ENCODE measurements around the gene SLC24A3.

SLC24A3 gene

DNA sequence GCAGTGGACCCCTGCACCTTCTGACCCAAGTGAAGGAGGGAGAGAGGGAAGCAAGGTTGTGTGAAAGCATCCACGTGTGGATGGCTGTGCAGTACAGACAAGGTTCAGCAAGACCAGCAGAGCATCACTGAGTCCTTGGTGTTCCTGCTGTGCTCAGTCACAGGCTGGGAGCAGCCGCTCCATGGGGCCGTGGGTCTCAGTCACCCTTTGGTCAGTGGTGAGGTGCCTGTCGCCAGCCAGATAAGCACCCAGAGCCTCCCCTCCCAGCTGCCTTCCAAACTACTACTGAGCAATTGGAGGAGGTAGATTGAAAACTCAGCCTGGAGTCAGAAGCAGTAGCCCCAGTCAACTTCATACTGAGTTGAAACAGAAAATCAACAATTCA lies 218.9 kb downstream of the SLC24A3 start:
- DNase-seq = no peak

- no peak for DNase-seq
These were observed 219.5 kb downstream of the SLC24A3 start for GRCh38 chr20:19431906-19432305.

- DNase-seq = no peak
These were observed 221.2 kb downstream of the SLC24A3 start for GRCh38 chr20:19433371-19434350.

DNA sequence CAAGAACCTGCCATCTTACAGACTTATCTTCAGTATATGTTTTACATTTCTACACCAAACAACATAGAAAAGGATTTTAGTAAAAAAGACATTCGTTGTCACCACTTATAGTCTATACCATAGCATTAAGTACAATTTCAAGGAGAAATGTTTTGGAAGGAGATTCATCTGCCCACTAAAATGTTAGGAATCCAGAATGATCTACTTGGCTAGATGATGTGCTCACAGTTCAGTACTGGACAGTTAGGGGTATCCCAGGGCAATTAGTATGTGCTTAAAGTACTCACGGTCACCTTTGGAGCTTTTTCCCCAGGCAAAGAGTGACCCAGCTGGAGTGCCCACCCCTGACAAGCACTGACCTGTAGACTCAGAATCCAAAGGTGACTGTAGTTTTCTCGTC lies 222.9 kb downstream of the SLC24A3 start:
- no peak for DNase-seq

GRCh38 chr20:19435821-19436220 lies 223.4 kb downstream of the SLC24A3 start:
- DNase-seq = no peak

DNA sequence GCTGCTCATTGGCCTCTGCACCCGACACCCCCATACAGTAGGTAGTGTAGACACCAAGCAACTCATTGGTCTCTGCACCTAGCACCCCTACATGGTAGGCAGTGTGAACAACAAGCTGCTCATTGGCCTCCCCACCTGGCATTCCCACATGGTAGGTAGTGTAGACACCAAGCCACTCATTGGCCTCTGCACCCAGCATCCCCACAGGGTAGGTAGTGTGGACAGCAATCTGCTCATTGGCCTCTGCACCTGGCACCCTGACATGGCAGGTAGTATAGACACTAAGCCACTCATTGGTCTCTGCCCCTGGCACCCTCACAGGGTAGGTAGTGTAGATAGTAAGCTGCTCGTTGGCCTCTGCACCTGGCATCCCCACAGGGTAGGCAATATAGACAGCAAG lies 226.0 kb downstream of the SLC24A3 start:
- no peak for DNase-seq

DNA sequence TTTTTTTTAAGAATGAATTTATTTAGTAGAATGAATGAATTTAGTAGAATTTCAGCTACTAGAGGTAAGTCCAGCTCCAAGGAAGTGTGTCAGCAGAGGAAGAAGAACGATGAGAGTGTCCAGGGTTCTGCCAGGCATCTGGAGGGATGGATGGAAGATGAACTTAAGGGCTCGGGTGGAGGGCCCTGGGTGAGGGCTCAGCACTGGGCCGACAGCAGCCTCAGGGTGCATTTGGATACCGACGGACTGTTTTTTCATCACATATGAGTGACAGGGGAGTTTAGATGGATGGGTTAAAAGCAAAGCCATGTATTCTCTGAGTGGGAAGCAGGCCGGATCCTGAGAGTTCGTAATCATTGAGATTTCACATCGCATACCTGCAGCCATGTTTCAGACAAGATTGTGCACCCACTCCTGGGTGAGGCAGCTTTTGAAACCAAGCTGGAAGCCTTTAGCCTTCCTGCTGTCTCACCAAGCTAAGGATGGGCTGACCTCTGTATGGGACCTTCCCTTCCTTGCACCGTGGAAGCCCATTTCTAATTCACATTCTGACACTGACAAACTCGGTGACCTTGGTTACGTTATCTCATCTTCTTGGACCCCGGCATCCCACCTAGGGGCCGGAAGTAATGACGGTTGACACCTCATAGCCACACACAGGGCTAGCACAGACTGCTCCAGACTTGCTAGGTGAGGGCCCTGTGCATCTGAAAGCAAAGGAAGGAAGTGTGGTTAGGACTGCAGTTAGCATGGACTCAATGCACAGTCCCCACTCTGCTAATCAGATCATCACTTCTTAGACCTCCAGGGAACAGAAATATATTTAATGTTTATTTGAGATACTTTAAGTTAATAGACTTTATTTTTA lies 228.5 kb downstream of the SLC24A3 start:
- DNase-seq = no peak

DNA sequence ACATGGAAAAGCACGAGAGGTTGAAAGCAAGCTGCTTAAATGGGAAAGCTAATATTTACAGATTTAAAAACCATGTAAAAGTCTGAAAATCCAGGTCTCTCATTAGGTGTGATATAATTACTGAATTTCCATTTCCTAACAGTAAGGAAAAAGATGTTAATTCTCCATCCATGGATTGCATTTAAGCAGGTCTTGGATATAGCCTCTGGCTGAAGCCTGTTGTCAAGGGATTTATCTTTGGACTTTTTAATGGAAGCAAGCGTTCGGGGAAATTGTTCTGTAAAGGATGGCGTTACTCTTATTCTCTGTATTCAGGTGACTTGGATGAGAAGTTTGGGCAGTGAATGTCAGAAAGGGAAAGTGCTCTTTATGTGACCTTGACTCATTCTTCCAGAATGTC lies 233.8 kb downstream of the SLC24A3 start:
- no peak for DNase-seq

- no peak for DNase-seq
These were observed 236.2 kb downstream of the SLC24A3 start for GRCh38 chr20:19448632-19449031.

- no peak for DNase-seq
These were observed 236.6 kb downstream of the SLC24A3 start for GRCh38 chr20:19449051-19449450.

GRCh38 chr20:19451231-19451922 lies 238.9 kb downstream of the SLC24A3 start:
- no peak for DNase-seq

GRCh38 chr20:19451923-19452295 lies 239.5 kb downstream of the SLC24A3 start:
- no peak for DNase-seq

DNA sequence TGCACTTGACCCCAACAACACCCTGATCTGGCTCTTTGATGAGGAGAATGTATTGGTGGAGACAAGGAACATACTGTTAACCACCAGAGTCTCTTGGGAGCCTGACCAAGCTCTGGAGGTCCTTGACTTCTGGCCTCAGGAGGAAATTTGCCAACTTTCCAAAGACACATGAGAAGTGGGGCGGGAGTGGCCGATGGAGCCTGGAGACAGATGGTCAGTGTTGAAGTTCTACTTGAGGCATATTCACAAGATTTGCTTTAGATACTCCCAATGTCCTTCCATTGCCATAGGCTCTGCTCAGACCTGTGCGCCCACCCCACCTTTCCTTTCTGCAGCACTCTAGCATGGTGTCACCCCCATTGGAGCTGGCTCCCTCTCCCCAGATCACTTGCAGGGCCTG lies 241.0 kb downstream of the SLC24A3 start:
- no peak for DNase-seq

DNA sequence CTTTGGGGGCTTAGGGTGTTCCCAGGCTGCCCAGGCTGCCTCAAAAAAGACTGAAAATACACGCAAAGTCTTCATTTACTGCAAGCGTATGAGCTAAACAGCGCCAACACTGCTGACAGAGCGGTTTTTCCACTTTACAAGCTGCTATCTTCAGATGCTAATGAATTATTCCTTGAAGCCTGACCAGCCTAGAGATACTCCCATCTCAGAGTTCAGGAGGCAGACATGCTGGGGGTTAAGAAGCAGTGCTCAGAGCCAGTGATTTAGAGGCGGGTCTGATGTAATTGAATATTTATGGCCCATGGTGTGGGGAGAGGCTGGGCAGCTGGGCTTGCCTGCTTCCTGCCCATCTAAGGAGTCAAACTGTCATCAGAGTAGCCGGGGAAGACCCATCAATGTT lies 241.4 kb downstream of the SLC24A3 start:
- no peak for DNase-seq

DNA sequence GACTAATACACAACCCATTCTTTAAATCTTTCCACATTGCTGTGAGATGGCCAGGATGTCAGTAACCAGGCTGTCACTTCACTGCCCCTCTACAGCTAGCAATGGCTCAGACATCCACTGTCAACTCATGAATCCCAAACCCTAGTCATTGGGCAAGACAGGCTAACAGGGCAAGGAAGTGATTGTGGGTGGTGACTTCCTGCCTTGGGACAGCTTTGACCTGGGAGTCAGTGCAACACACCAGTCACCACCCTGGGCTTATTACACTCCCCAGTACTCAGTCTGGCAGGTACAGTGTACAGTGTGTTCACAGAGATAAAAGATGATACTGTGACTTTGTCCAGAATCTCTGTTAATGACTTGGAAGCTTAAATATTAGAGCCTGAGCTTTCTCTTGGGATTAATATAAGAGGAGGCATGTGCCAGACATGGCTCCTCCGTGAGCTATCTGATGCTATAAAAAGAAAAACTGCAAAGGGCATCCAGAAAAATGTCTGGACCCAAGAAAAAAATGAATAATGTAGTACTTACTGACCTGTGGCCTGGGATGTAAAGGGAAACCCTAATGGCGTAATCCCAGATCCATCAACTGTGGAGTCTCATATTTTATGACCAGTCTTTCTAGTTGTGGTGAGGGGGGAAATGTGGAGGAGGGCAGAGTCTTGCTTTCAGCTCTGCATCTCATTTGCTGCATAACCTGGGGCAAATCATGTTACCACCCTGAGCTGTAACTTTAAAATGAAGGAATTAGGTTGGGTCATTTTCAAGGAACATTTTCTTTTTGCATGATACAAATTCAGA lies 244.4 kb downstream of the SLC24A3 start:
- no peak for DNase-seq

- DNase-seq = no peak
These were observed 245.2 kb downstream of the SLC24A3 start for GRCh38 chr20:19457611-19458010.

DNA sequence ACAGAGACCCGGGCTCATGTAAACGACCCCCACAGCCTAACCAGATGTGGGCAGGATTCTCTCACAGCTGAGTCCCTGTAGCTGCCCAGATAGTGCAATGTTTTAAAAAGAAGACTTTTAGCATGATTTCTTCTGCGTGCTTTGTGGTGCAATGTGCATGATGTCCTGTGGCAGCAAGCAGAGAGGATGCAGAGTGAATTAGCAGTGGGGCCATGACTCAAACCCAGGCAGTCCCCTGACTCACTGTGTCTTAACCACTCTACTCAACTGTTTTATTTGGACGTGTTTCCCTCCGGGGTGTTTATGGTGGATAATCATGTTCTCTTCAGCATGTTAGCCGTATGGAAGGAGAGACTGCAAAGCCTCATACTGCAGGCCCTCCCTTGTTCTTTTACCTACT lies 247.9 kb downstream of the SLC24A3 start:
- no peak for DNase-seq

DNA sequence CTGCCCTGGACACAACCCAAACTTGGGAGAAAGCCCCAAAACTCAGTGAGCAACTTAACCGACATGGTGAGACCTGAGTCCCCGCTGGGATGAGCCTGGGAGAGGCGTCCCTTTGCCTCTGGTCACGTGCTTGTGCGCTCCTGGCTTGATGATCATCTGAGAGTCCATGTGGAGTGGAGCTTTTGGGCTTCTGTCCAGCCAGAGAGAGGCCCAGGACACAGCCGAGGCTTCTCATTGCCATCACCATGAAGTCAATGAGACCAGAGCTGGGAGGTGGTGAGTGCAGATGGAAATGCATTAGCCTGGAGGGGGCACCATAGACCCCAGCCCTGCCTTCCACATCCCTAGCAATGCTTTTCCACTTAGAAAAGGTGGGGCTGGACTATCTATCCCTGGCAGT lies 250.0 kb downstream of the SLC24A3 start:
- DNase-seq = no peak

DNA sequence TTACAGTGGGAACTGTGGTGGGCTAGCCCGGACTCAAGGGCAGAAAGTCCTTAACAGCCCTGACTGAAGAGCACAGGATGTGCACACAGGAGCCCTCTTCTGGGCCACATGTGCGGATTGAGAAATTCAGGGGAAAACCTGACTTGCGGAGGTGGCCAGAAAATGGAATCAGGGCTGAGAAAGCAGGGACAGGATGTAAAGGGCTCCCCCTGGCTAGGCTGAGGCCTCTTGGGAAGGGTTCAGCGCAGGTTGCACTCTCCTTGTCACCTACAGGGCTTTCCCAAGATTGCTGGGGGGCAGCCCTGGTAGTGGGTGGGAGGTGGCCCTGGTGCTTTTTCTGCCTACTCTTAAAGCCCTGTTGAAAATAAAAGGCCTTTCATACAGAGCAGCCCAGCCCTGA lies 251.2 kb downstream of the SLC24A3 start:
- no peak for DNase-seq

DNA sequence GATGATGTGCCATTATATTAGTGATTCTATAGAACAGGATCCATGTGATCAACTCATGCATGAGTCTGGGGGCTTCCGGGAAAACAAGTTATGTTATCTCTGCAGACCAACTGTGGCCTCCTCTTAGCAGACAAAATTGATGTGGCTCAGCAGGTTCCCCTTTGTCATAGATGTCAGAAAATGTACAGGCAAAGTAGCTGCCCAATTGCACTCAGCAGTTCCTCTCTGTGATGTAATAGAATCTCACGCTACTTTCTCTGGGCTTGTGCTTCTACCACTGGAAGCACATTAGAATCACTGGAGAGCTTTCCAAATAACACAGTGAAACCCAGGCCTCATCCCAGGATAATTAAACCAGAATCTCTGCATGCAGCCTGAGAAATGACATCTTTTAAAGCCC lies 253.1 kb downstream of the SLC24A3 start:
- no peak for DNase-seq

GRCh38 chr20:19466206-19466928 lies 253.9 kb downstream of the SLC24A3 start:
- DNase-seq = no peak
